Adipocyte (in vitro differentiated cells): ENCODE data around the gene ASB4.
A peak's percentile ranks its signal among the peaks of the same experiment; 100 is the strongest.

Experiments
- DNase-seq: peaks from one replicate; pipeline ENCODE4 v3.0.0-alpha.2; 2015; ENCODE audit warnings: low read depth
- H3K27me3 ChIP-seq: replicated peaks from 2 replicates; pipeline ENCODE4 v1.7.0; 2013; ENCODE audit warnings: mild to moderate bottlenecking, low read length, moderate library complexity; ENCODE audit not compliant: control insufficient read depth, insufficient read depth
- H3K36me3 ChIP-seq: 2 replicates; pipeline ENCODE4 v1.7.0; 2013; ENCODE audit warnings: low read length, mild to moderate bottlenecking, moderate library complexity; ENCODE audit not compliant: control insufficient read depth, insufficient read depth, severe bottlenecking
- H3K4me1 ChIP-seq: 2 replicates; pipeline ENCODE4 v1.7.0; 2013; ENCODE audit warnings: mild to moderate bottlenecking, low read length, moderate library complexity; ENCODE audit not compliant: control insufficient read depth, insufficient read depth
- H3K4me3 ChIP-seq: 2 replicates; pipeline ENCODE4 v1.7.0; 2013; ENCODE audit warnings: mild to moderate bottlenecking, low read length, moderate library complexity
- H3K9ac ChIP-seq: 2 replicates; pipeline ENCODE4 v1.7.0; 2013; ENCODE audit warnings: mild to moderate bottlenecking, low read length, moderate library complexity
- H3K9me3 ChIP-seq: 2 replicates; pipeline ENCODE4 v1.7.0; 2013; ENCODE audit warnings: mild to moderate bottlenecking, low read length, moderate library complexity; ENCODE audit not compliant: control insufficient read depth

ASB4 gene

GRCh38 chr7:95529701-95530100 is 44.0 kb downstream of the ASB4 start:
- DNase-seq = no peak

GRCh38 chr7:95530881-95531280 is 45.1 kb downstream of the ASB4 start:
- Histone ChIP-seq H3K27me3 (peaks cover 7% of the 10 kb centered on the region), H3K4me3 (no peak overlapping the region), H3K9me3 (no peaks in the 10 kb centered on the region), H3K4me1 (peaks cover 3% of the 10 kb centered on the region), H3K36me3 (no peaks in the 10 kb centered on the region), H3K9ac (no peak overlapping the region)
- no peak for DNase-seq

More at GRCh38 chr7:95529701-95530100, 44.0 kb downstream of the ASB4 start:
- H3K4me1 ChIP-seq = peaks cover 3% of the 10 kb centered on the region
- no peak overlapping the region for H3K4me3 ChIP-seq
- no peak overlapping the region for H3K9ac ChIP-seq
- no peaks in the 10 kb centered on the region for H3K9me3 ChIP-seq
- H3K27me3 ChIP-seq = peaks cover under 1% of the 10 kb centered on the region
- no peaks in the 10 kb centered on the region for H3K36me3 ChIP-seq

GRCh38 chr7:95531605-95532219 is 46.0 kb downstream of the ASB4 start:
- Histone ChIP-seq H3K4me1 (peaks cover 3% of the 10 kb centered on the region), H3K4me3 (no peak overlapping the region), H3K36me3 (no peaks in the 10 kb centered on the region), H3K9me3 (no peaks in the 10 kb centered on the region), H3K9ac (no peak overlapping the region), H3K27me3 (peaks cover 7% of the 10 kb centered on the region)
- peak; percentile 3 for DNase-seq

GRCh38 chr7:95534796-95535195 is 49.1 kb downstream of the ASB4 start:
- Histone ChIP-seq H3K27me3 (peaks cover 7% of the 10 kb centered on the region), H3K4me3 (no peak overlapping the region)

GRCh38 chr7:95535662-95536061 is 49.9 kb downstream of the ASB4 start:
- H3K36me3 ChIP-seq = no peaks in the 10 kb centered on the region
- H3K4me1 ChIP-seq = peaks cover 7% of the 10 kb centered on the region
- H3K4me3 ChIP-seq = no peak overlapping the region
- H3K27me3 ChIP-seq = peaks cover 7% of the 10 kb centered on the region
- no peak for DNase-seq
- H3K9me3 ChIP-seq = no peaks in the 10 kb centered on the region
- no peak overlapping the region for H3K9ac ChIP-seq

More at GRCh38 chr7:95534796-95535195, 49.1 kb downstream of the ASB4 start:
- Histone ChIP-seq H3K36me3 (no peaks in the 10 kb centered on the region), H3K4me1 (peaks cover 7% of the 10 kb centered on the region), H3K9me3 (no peaks in the 10 kb centered on the region), H3K9ac (no peak overlapping the region)
- DNase-seq = no peak

- peaks cover 10% of the 10 kb centered on the region for H3K27me3 ChIP-seq
- H3K36me3 ChIP-seq = no peaks in the 10 kb centered on the region
- no peak for DNase-seq
- no peaks in the 10 kb centered on the region for H3K9me3 ChIP-seq
- H3K9ac ChIP-seq = no peak overlapping the region
- H3K4me1 ChIP-seq = peaks cover 7% of the 10 kb centered on the region
- no peak overlapping the region for H3K4me3 ChIP-seq
Observed at GRCh38 chr7:95536656-95537311, 51.0 kb downstream of the ASB4 start.

- Histone ChIP-seq H3K4me3 (no peak overlapping the region), H3K4me1 (peaks cover 7% of the 10 kb centered on the region), H3K9me3 (no peaks in the 10 kb centered on the region), H3K27me3 (peaks cover 10% of the 10 kb centered on the region), H3K9ac (no peak overlapping the region), H3K36me3 (no peaks in the 10 kb centered on the region)
- DNase-seq = no peak
Observed at GRCh38 chr7:95537468-95537867, 51.7 kb downstream of the ASB4 start.

GRCh38 chr7:95539426-95539825 is 53.7 kb downstream of the ASB4 start:
- Histone ChIP-seq H3K4me1 (peaks cover 7% of the 10 kb centered on the region), H3K36me3 (no peaks in the 10 kb centered on the region), H3K9ac (no peak overlapping the region), H3K27me3 (peaks cover 10% of the 10 kb centered on the region), H3K9me3 (no peaks in the 10 kb centered on the region), H3K4me3 (no peak overlapping the region)
- DNase-seq = no peak

GRCh38 chr7:95540366-95540765 is 54.6 kb downstream of the ASB4 start:
- peaks cover 10% of the 10 kb centered on the region for H3K4me1 ChIP-seq
- no peaks in the 10 kb centered on the region for H3K9me3 ChIP-seq
- DNase-seq = no peak
- no peak overlapping the region for H3K4me3 ChIP-seq
- H3K9ac ChIP-seq = no peak overlapping the region
- H3K36me3 ChIP-seq = no peaks in the 10 kb centered on the region
- H3K27me3 ChIP-seq = peaks cover 4% of the 10 kb centered on the region

GRCh38 chr7:95543312-95543711 is 57.6 kb downstream of the ASB4 start:
- Histone ChIP-seq H3K4me3 (no peak overlapping the region), H3K27me3 (peaks cover 4% of the 10 kb centered on the region), H3K9ac (no peak overlapping the region), H3K36me3 (no peaks in the 10 kb centered on the region), H3K9me3 (no peaks in the 10 kb centered on the region), H3K4me1 (peaks cover 30% of the 10 kb centered on the region)
- DNase-seq = no peak

GRCh38 chr7:95544171-95544570 is 58.4 kb downstream of the ASB4 start:
- H3K9ac ChIP-seq = no peak overlapping the region
- H3K27me3 ChIP-seq = peaks cover 4% of the 10 kb centered on the region
- no peak for DNase-seq
- no peaks in the 10 kb centered on the region for H3K36me3 ChIP-seq
- no peaks in the 10 kb centered on the region for H3K9me3 ChIP-seq
- H3K4me3 ChIP-seq = no peak overlapping the region
- H3K4me1 ChIP-seq = peaks cover 37% of the 10 kb centered on the region
